ENCODE data around the gene NAP1L4. TPM values are rescaled to one million over a fixed set of nuclear protein-coding genes. Genes with fewer than 3 reads are reported as not detected.

The NAP1L4 gene
- total and polyA plus RNA-seq, 2 of the 4 experiments (the other 2 are of a cell fraction): 71.5 to 80.7 TPM

DNA sequence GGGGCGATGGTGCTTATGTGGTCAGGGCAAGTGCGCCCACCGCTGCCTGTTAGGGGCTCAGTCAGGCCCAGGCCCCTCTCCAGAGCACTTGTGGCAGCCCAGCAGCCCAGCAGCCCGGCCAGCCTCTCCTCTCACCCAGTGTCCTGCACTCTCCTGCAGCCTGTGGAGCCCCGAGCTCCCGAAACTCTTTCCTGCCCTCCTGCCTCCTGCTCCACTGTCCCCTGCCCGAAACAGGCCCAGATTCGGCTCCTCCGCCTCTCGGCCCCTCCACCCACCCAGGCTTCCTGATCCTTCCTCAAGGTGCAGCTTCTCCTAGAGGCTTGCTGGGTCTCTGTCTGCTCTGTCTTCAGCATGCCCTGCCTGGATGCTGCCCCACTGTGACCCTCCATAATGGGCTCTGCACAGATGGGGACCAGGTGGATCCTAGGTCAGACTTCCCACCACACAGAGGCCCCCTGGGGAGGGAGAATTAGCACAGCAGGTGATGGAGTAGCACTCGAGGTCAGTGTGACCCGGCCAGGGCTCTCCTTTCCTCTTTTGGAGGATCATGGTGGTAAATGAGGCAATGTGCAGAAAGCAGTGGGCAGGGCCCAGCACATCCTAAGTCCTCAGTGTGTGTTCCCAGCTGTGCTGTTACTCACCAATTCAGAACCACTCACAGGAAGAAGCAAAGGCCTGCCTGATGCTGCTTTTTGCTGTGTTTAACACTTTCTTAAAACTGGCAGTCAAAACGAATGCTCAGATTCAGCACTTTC, 18.6 kb upstream of the NAP1L4 start:
- DNase-seq (no peak), ATAC-seq (ENCODE audit: low read depth) (no peak)
- H4K20me1 ChIP-seq (ENCODE audit: insufficient read depth, low read length): peaks cover 39% of the 10 kb centered on the region
- no peak overlapping the region for H3K56ac ChIP-seq (ENCODE audit: extremely low read depth, insufficient read depth, low read length)
- no peaks in the 10 kb centered on the region; the same call in 1 of the 2 replicates for H3K9me1 ChIP-seq (ENCODE audit: insufficient read depth, low read length)
- no peak overlapping the region for H2BK20ac ChIP-seq (ENCODE audit: low read depth, low read length)
- H3K4me3 ChIP-seq (ENCODE audit: insufficient read depth, low read depth, low read length): no peak overlapping the region
- no peak overlapping the region for H3K23ac ChIP-seq (ENCODE audit: low read depth, low read length)
- no peak overlapping the region for H2AK9ac ChIP-seq (replicated peaks; ENCODE audit: low read depth, low read length, poor library complexity)
- ChIA-PET POLR2A (ENCODE audit: unreplicated experiment) (no interaction called here), CTCF (no interaction called here)
- peaks cover 5 to 28% of the 10 kb centered on the region in 2 experiments; a peak in 3 of 4 replicates for H3K79me1 ChIP-seq (ENCODE audit: low read depth in 1 of 2, low read length in 2 of 2)
- peaks cover 12% of the 10 kb centered on the region; the same call in 1 of the 2 replicates for H3K4me1 ChIP-seq (ENCODE audit: control insufficient read depth, insufficient read depth, low read length)
- H3K27ac ChIP-seq (ENCODE audit: insufficient read depth, low read length): no peak overlapping the region
- H2BK120ac ChIP-seq (ENCODE audit: low read depth, low read length): no peak overlapping the region
- TF ChIP-seq RCOR1 (IDR thresholded peaks at IDR 0.05; ENCODE audit: insufficient replicate concordance, low read length) (no peak), MAFK (IDR thresholded peaks at IDR 0.05; ENCODE audit: low read depth, low read length) (no peak), NFE2L2 (IDR thresholded peaks at IDR 0.05; ENCODE audit: low read depth, low read length) (no peak), RFX5 (IDR thresholded peaks at IDR 0.05; ENCODE audit: low read depth, low read length) (no peak), CHD1 (IDR thresholded peaks at IDR 0.05; ENCODE audit: low read depth, low read length) (no peak), MXI1 (IDR thresholded peaks at IDR 0.05; ENCODE audit: borderline replicate concordance, low read depth, low read length) (no peak), MAZ (IDR thresholded peaks at IDR 0.05; ENCODE audit: borderline replicate concordance, low read depth, low read length) (no peak), BHLHE40 (IDR thresholded peaks at IDR 0.05; ENCODE audit: low read depth, low read length) (no peak), USF2 (IDR thresholded peaks at IDR 0.05; ENCODE audit: low read depth, low read length) (no peak), SMC3 (IDR thresholded peaks at IDR 0.05; ENCODE audit: low read depth, low read length) (no peak), POLR2A (IDR thresholded peaks at IDR 0.05; ENCODE audit: low read depth, low read length) (no peak), CEBPB (IDR thresholded peaks at IDR 0.05; ENCODE audit: low read depth, low read length) (no peak), FOS (IDR thresholded peaks at IDR 0.05; ENCODE audit: low read depth, low read length) (no peak), RAD21 (IDR thresholded peaks at IDR 0.05; ENCODE audit: low read length) (no peak)
- TF ChIP-seq, protein P1, sequence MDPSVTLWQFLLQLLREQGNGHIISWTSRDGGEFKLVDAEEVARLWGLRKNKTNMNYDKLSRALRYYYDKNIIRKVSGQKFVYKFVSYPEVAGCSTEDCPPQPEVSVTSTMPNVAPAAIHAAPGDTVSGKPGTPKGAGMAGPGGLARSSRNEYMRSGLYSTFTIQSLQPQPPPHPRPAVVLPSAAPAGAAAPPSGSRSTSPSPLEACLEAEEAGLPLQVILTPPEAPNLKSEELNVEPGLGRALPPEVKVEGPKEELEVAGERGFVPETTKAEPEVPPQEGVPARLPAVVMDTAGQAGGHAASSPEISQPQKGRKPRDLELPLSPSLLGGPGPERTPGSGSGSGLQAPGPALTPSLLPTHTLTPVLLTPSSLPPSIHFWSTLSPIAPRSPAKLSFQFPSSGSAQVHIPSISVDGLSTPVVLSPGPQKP (IDR thresholded peaks at IDR 0.05; ENCODE audit: borderline replicate concordance, low read depth, low read length): no peak
- TF ChIP-seq, protein P2, sequence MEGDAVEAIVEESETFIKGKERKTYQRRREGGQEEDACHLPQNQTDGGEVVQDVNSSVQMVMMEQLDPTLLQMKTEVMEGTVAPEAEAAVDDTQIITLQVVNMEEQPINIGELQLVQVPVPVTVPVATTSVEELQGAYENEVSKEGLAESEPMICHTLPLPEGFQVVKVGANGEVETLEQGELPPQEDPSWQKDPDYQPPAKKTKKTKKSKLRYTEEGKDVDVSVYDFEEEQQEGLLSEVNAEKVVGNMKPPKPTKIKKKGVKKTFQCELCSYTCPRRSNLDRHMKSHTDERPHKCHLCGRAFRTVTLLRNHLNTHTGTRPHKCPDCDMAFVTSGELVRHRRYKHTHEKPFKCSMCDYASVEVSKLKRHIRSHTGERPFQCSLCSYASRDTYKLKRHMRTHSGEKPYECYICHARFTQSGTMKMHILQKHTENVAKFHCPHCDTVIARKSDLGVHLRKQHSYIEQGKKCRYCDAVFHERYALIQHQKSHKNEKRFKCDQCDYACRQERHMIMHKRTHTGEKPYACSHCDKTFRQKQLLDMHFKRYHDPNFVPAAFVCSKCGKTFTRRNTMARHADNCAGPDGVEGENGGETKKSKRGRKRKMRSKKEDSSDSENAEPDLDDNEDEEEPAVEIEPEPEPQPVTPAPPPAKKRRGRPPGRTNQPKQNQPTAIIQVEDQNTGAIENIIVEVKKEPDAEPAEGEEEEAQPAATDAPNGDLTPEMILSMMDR (conservative IDR thresholded peaks at IDR 0.05; ENCODE audit: low read depth, low read length): no peak
- H3K9ac ChIP-seq (ENCODE audit: low read depth, low read length): no peak overlapping the region
- H2AFZ ChIP-seq (replicated peaks; ENCODE audit: low read length, poor library complexity): no peak overlapping the region
- H3K14ac ChIP-seq (replicated peaks; ENCODE audit: low read depth, low read length): no peak overlapping the region
- H2BK5ac ChIP-seq (ENCODE audit: low read depth, low read length, poor library complexity, severe bottlenecking): no peak overlapping the region
- H4K8ac ChIP-seq (ENCODE audit: low read depth in 2 of 2, low read length in 2 of 2): no peak overlapping the region
- no peak overlapping the region for H3K18ac ChIP-seq (ENCODE audit: low read depth, low read length)
- WGBS, 2 experiments (ENCODE audit: extremely low coverage in 2 of 2, insufficient read length in 1 of 2): 95% methylated on average over 11 of the region's 13 CpGs; no CpG with 5 or more reads in 1 of the 2 experiments
- H2BK15ac ChIP-seq (ENCODE audit: low read depth, low read length): no peak overlapping the region
- no peak overlapping the region for H2AK5ac ChIP-seq (ENCODE audit: low read depth, low read length)
- no peak overlapping the region for H4K91ac ChIP-seq (ENCODE audit: insufficient read depth, low read depth, low read length)
- intact Hi-C loops (cut with micrococcal nuclease): no loop called here
- BruUV-seq (replicated peaks): no TSS peak
- H4K5ac ChIP-seq (ENCODE audit: low read depth, low read length): no peak overlapping the region
- no peaks in the 10 kb centered on the region for H3K9me3 ChIP-seq (ENCODE audit: control insufficient read depth, insufficient read depth, low read length)
- in situ Hi-C loops (cut with MboI; ENCODE audit: low sequenced_read_pairs): no loop called here
- no peaks in the 10 kb centered on the region for H3K27me3 ChIP-seq (ENCODE audit: control insufficient read depth, insufficient read depth, low read length)
- H3K36me3 ChIP-seq (ENCODE audit: control insufficient read depth, insufficient read depth, low read length): peaks cover 81% of the 10 kb centered on the region
- dilution Hi-C loops (cut with HindIII; ENCODE audit: low sequenced_read_pairs, unreplicated experiment): no loop called here
- no peak overlapping the region for H3K4ac ChIP-seq (ENCODE audit: low read depth, low read length)
- no peak overlapping the region for H3K4me2 ChIP-seq (ENCODE audit: low read depth, low read length)

All from IMR-90 (cell line).